Measurements from ENCODE around the gene AUTS2.

The AUTS2 gene

DNA sequence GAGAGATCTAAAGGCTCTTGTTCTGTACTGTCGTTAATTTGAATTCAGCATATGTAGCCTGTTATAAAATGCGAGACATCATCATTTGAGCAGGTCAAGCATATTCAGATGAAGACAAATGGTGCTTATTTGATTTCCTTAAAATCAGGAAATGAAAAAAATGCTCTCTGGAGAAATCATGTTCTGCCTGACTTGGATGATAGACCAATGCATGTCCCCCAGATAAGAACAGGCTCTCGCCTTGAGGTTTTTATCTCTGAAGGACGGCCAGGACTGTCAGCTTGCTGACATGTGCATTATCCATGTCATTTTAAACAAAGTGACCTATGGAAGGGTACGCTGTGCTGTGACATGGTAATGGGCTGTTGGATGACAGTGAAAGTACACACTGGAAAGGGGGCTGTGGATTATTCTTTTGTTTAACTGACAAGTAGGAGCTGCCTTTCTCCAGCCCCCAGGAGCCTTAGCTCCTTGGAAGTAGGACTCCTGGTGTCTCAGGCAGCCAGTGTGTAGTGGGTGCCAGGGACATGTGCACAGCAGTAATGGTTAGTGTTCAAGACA is 838.6 kb downstream of the AUTS2 start:
- no peak overlapping the region for H3K27ac Mint-ChIP-seq
- peaks cover 17% of the 10 kb centered on the region for H3K4me1 Mint-ChIP-seq
- TF ChIP-seq, protein P1, sequence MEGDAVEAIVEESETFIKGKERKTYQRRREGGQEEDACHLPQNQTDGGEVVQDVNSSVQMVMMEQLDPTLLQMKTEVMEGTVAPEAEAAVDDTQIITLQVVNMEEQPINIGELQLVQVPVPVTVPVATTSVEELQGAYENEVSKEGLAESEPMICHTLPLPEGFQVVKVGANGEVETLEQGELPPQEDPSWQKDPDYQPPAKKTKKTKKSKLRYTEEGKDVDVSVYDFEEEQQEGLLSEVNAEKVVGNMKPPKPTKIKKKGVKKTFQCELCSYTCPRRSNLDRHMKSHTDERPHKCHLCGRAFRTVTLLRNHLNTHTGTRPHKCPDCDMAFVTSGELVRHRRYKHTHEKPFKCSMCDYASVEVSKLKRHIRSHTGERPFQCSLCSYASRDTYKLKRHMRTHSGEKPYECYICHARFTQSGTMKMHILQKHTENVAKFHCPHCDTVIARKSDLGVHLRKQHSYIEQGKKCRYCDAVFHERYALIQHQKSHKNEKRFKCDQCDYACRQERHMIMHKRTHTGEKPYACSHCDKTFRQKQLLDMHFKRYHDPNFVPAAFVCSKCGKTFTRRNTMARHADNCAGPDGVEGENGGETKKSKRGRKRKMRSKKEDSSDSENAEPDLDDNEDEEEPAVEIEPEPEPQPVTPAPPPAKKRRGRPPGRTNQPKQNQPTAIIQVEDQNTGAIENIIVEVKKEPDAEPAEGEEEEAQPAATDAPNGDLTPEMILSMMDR (IDR thresholded peaks at IDR 0.05; ENCODE audit: unreplicated experiment in 3 of 3), result no peak
- H3K9me3 Mint-ChIP-seq, result no peaks in the 10 kb centered on the region
- peaks cover 3% of the 10 kb centered on the region for H3K27me3 Mint-ChIP-seq (ENCODE audit: low read depth)
- H3K4me3 Mint-ChIP-seq, result no peak overlapping the region
- H3K36me3 Mint-ChIP-seq (ENCODE audit: low read depth), result no peaks in the 10 kb centered on the region

DNA sequence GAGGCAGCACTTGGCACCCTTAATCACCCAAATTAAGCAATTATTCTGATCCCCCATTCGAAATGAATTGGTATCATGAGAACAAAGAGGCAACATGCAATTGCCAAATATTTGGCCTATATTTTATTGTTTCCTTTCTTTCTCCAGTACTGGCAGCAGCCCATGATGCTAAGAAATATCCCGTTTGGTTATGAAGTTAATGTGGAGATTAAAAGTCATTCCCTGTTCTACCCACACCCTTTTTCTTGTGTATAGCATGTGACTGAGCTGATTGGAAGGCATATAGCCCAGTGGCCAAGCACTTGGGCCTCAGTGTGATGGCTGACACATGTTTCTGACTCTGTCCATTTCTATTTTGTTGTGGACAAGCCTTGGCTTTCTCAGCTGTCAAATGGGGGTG is 841.4 kb downstream of the AUTS2 start:
- TF ChIP-seq, protein P1 (IDR thresholded peaks at IDR 0.05; ENCODE audit: unreplicated experiment in 3 of 3), result no peak

DNA sequence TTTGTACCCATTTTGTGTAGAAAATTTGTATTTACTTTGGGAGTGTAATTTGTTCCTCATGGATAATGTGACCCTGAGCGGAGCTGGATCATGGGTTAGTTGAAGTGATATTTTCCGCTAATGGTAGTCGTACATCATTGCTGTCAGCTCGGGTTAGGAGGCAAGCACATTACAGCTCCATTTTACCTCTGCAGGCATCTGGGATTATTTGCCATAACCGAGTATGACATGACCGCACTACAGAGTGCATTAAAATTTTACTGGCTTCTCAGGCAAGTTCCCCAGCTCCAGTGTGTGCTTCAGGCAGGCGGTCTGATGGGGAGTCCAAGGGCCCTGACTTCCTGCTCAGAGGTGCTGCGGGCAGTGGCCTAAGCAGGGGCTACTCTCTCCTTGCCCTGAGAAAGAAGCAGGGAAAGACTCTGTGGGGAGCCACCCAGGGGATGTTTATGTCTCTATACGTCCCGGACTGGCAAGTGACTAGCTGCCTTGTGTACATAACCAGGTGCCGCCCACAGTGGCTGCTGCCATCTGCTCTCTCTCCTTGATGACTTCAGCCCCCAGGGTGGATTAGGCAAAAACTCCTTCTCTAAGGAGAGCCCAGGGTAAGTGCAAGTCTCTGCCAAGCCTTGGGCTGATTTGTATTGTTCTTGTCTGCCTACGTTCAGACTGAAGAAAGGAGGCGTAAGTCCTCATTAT is 848.3 kb downstream of the AUTS2 start:
- Mint-ChIP-seq H3K27me3 (ENCODE audit: low read depth) (no peaks in the 10 kb centered on the region), H3K27ac (no peak overlapping the region), H3K4me3 (no peak overlapping the region), H3K4me1 (no peaks in the 10 kb centered on the region), H3K9me3 (no peaks in the 10 kb centered on the region), H3K36me3 (ENCODE audit: low read depth) (peaks cover 13% of the 10 kb centered on the region)
- TF ChIP-seq, protein P1 (IDR thresholded peaks at IDR 0.05; ENCODE audit: unreplicated experiment in 3 of 3), result no peak

More for the DNA sequence above, 841.4 kb downstream of the AUTS2 start:
- Mint-ChIP-seq H3K4me1 (peaks cover 8% of the 10 kb centered on the region), H3K36me3 (ENCODE audit: low read depth) (peaks cover 10% of the 10 kb centered on the region), H3K27ac (no peak overlapping the region), H3K9me3 (no peaks in the 10 kb centered on the region), H3K4me3 (no peak overlapping the region), H3K27me3 (ENCODE audit: low read depth) (peaks cover 3% of the 10 kb centered on the region)

DNA sequence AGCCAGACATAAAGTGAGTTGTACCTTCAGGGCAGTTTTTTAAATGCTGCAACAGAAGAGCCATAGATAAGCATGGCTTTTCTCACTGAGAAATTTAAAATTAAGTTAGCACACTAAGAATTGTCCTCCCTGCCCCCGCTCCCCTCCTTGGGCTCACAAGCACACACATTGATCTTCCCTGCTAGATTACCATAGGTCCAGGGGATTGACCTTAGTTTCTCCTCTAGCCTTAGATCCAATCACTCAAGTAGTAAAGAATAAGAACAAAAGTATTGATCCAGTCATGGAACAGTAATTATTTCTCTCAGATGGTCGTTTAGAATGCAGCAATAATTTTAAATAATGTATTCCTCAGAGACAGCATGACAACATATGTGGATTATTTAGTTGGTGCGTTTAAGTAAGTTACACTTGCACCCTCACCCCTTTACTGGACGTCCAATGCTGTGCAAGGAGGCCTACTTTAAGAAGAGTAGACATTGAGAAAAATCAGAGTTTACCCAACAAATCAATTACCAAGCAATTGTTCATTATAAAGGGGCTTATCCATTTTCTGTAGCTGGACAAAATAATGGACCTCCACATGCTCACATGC is 850.1 kb downstream of the AUTS2 start:
- Mint-ChIP-seq H3K4me1 (no peaks in the 10 kb centered on the region), H3K27ac (no peak overlapping the region), H3K36me3 (ENCODE audit: low read depth) (peaks cover 6% of the 10 kb centered on the region), H3K27me3 (ENCODE audit: low read depth) (no peaks in the 10 kb centered on the region), H3K9me3 (no peaks in the 10 kb centered on the region), H3K4me3 (no peak overlapping the region)
- TF ChIP-seq, protein P1 (IDR thresholded peaks at IDR 0.05; ENCODE audit: unreplicated experiment in 3 of 3), result no peak

DNA sequence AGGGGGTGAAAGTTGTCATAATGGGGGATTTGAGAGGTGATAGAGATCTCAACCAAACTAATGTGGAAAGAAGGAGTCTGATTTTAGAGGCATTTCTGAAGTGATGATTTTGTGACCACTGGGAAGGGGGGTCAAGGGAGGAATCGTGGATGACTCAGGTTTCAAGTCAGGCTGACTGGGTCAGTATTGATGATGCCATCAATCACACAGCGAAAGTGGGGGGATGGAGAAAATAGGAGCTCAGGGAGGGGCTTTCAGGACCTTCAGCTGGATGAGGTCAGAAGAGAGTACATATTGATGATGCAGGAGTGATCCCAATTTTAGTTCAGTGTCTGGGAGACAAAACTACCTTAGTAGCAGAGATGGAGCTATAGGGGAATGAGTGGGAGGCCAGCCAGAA is 852.5 kb downstream of the AUTS2 start:
- Mint-ChIP-seq H3K9me3 (no peaks in the 10 kb centered on the region), H3K27ac (no peak overlapping the region), H3K4me3 (no peak overlapping the region), H3K4me1 (no peaks in the 10 kb centered on the region), H3K27me3 (ENCODE audit: low read depth) (no peaks in the 10 kb centered on the region), H3K36me3 (ENCODE audit: low read depth) (peaks cover 8% of the 10 kb centered on the region)
- TF ChIP-seq, protein P1 (IDR thresholded peaks at IDR 0.05; ENCODE audit: unreplicated experiment in 3 of 3), result no peak
